IMR-90 (cell line): Measurements from ENCODE around the gene ZNF236. TPM values are rescaled to one million over a fixed set of nuclear protein-coding genes. Genes with fewer than 3 reads are reported as not detected.

ENCODE experiments used
- ATAC-seq: fragments of 200-7000 bp; cut with Tn5 transposase; 2 replicates; pipeline ENCODE4 v1.9.1; 2020; ENCODE audit warnings: low read depth, mild to moderate bottlenecking, moderate library complexity
- BruUV-seq: library from RNA; stranded (reverse); fragments of 400-500 nt; replicated peaks from 2 replicates; lab custom pipeline; 2021; lab: Mats Ljungman, UMichigan
- CTCF ChIA-PET: fragments of 300-600 bp; formaldehyde crosslinking; extraction: SDS; loops from one replicate; lab custom pipeline; 2021; ENCODE audit warnings: antibody characterized with exemption; lab: Yijun Ruan, JAX
- POLR2A ChIA-PET: fragments of 300-600 bp; sonication (Branson Sonifier 250); formaldehyde crosslinking; loops from one replicate; lab custom pipeline; 2022; ENCODE audit warnings: antibody characterized with exemption; ENCODE audit not compliant: unreplicated experiment; lab: Charles Lee
- DNase-seq: peaks from one replicate; pipeline ENCODE4 v3.0.0; 2013
- H2AFZ ChIP-seq: replicated peaks from 2 replicates; pipeline ENCODE3; 2013; ENCODE audit warnings: low read length, mild to moderate bottlenecking; ENCODE audit not compliant: poor library complexity
- H2AK5ac ChIP-seq: 2 replicates; pipeline ENCODE4 v1.6.1; 2013; ENCODE audit warnings: low read depth, low read length, inconsistent platforms
- H2AK9ac ChIP-seq: replicated peaks from 2 replicates; pipeline ENCODE3; 2013; ENCODE audit warnings: mild to moderate bottlenecking, low read depth, low read length, moderate library complexity; ENCODE audit not compliant: poor library complexity
- H2BK120ac ChIP-seq: 2 replicates; pipeline ENCODE4 v1.6.1; 2013; ENCODE audit warnings: low read depth, low read length, inconsistent platforms
- H2BK15ac ChIP-seq: 3 replicates; pipeline ENCODE4 v1.6.1; 2013; ENCODE audit warnings: low read depth, low read length, inconsistent platforms
- H2BK20ac ChIP-seq: 2 replicates; pipeline ENCODE4 v1.6.1; 2013; ENCODE audit warnings: low read depth, mild to moderate bottlenecking, inconsistent platforms, low read length, moderate library complexity
- H2BK5ac ChIP-seq: 2 replicates; pipeline ENCODE4 v1.6.1; 2013; ENCODE audit warnings: mild to moderate bottlenecking, low read depth, low read length, inconsistent platforms; ENCODE audit not compliant: poor library complexity, severe bottlenecking
- H3K14ac ChIP-seq: replicated peaks from 2 replicates; pipeline ENCODE4 v1.6.1; 2013; ENCODE audit warnings: low read depth, low read length, inconsistent platforms
- H3K18ac ChIP-seq: 2 replicates; pipeline ENCODE4 v1.6.1; 2013; ENCODE audit warnings: low read depth, low read length, control low read depth
- H3K23ac ChIP-seq: 2 replicates; pipeline ENCODE4 v1.6.1; 2013; ENCODE audit warnings: low read depth, low read length, inconsistent platforms
- H3K27ac ChIP-seq: 2 replicates; pipeline ENCODE4 v1.5.1; 2013; ENCODE audit warnings: mild to moderate bottlenecking, control low read depth, low read length; ENCODE audit not compliant: insufficient read depth
- H3K27me3 ChIP-seq: 2 replicates; pipeline ENCODE4 v1.6.1; 2013; ENCODE audit warnings: low read length; ENCODE audit not compliant: control insufficient read depth, insufficient read depth
- H3K36me3 ChIP-seq: 2 replicates; pipeline ENCODE4 v1.6.1; 2013; ENCODE audit warnings: low read length, mixed read lengths; ENCODE audit not compliant: control insufficient read depth, insufficient read depth
- H3K4ac ChIP-seq: 2 replicates; pipeline ENCODE4 v1.6.1; 2013; ENCODE audit warnings: low read depth, low read length, inconsistent platforms
- H3K4me1 ChIP-seq: 2 replicates; pipeline ENCODE4 v1.6.1; 2013; ENCODE audit warnings: low read length, mixed read lengths; ENCODE audit not compliant: control insufficient read depth, insufficient read depth
- H3K4me2 ChIP-seq: 2 replicates; pipeline ENCODE4 v1.6.1; 2013; ENCODE audit warnings: low read depth, mild to moderate bottlenecking, control low read depth, low read length, moderate library complexity
- H3K4me3 ChIP-seq: 2 replicates; pipeline ENCODE4 v1.5.1; 2013; ENCODE audit warnings: low read depth, mild to moderate bottlenecking, control low read depth, low read length, moderate library complexity; ENCODE audit not compliant: insufficient read depth
- H3K56ac ChIP-seq: 2 replicates; pipeline ENCODE4 v1.6.1; 2013; ENCODE audit warnings: low read length, inconsistent platforms; ENCODE audit not compliant: insufficient read depth; ENCODE audit errors: extremely low read depth
- H3K79me1 ChIP-seq, 2 experiments: 2 replicates each; pipeline ENCODE4 v1.6.1; 2013; ENCODE audit warnings: low read length in 2 of 2, inconsistent platforms in 1 of 2, low read depth in 1 of 2
- H3K9ac ChIP-seq: 2 replicates; pipeline ENCODE4 v1.6.1; 2013; ENCODE audit warnings: low read depth, low read length, control low read depth
- H3K9me1 ChIP-seq: 2 replicates; pipeline ENCODE4 v1.6.1; 2013; ENCODE audit warnings: low read length, inconsistent platforms; ENCODE audit not compliant: insufficient read depth
- H3K9me3 ChIP-seq: 2 replicates; pipeline ENCODE4 v1.6.1; 2013; ENCODE audit warnings: low read length; ENCODE audit not compliant: control insufficient read depth, insufficient read depth
- H4K20me1 ChIP-seq: 2 replicates; pipeline ENCODE4 v1.6.1; 2013; ENCODE audit warnings: low read length, inconsistent platforms; ENCODE audit not compliant: insufficient read depth
- H4K5ac ChIP-seq: 2 replicates; pipeline ENCODE4 v1.6.1; 2013; ENCODE audit warnings: mild to moderate bottlenecking, low read depth, low read length, control low read depth
- H4K8ac ChIP-seq, 2 experiments: 2 replicates each; pipeline ENCODE4 v1.6.1; 2013; ENCODE audit warnings: low read depth in 2 of 2, low read length in 2 of 2, control low read depth in 1 of 2, inconsistent platforms in 1 of 2
- H4K91ac ChIP-seq: 2 replicates; pipeline ENCODE4 v1.6.1; 2013; ENCODE audit warnings: low read depth, low read length, inconsistent platforms; ENCODE audit not compliant: insufficient read depth
- BHLHE40 ChIP-seq: fragments of 150-350 bp; IDR thresholded peaks from 2 replicates; pipeline ENCODE4 v1.6.1; 2016; ENCODE audit warnings: mild to moderate bottlenecking, low read depth, low read length
- CEBPB ChIP-seq: IDR thresholded peaks from 2 replicates; pipeline ENCODE4 v1.6.1; 2012; ENCODE audit warnings: low read depth, low read length, improper control_type of control experiment
- ELK1 ChIP-seq: fragments of 150-350 bp; IDR thresholded peaks from 2 replicates; pipeline ENCODE4 v1.6.1; 2016; ENCODE audit warnings: low read depth, mild to moderate bottlenecking, low read length, moderate library complexity, borderline replicate concordance
- FOS ChIP-seq: fragments of 150-350 bp; IDR thresholded peaks from 2 replicates; pipeline ENCODE4 v1.6.1; 2016; ENCODE audit warnings: low read depth, low read length
- MAFK ChIP-seq: IDR thresholded peaks from 2 replicates; pipeline ENCODE4 v1.6.1; 2012; ENCODE audit warnings: low read depth, low read length, improper control_type of control experiment
- MXI1 ChIP-seq: IDR thresholded peaks from 2 replicates; pipeline ENCODE4 v1.6.1; 2012; ENCODE audit warnings: low read depth, mild to moderate bottlenecking, low read length, moderate library complexity, borderline replicate concordance
- NFE2L2 ChIP-seq: fragments of 150-350 bp; IDR thresholded peaks from 2 replicates; pipeline ENCODE4 v1.6.1; 2016; ENCODE audit warnings: low read depth, mild to moderate bottlenecking, low read length
- RAD21 ChIP-seq: IDR thresholded peaks from 2 replicates; pipeline ENCODE4 v1.6.1; 2012; ENCODE audit warnings: low read length, improper control_type of control experiment
- RCOR1 ChIP-seq: IDR thresholded peaks from 2 replicates; pipeline ENCODE4 v1.6.1; 2012; ENCODE audit warnings: mild to moderate bottlenecking, low read length, improper control_type of control experiment; ENCODE audit not compliant: insufficient replicate concordance
- RFX5 ChIP-seq: IDR thresholded peaks from 2 replicates; pipeline ENCODE4 v1.8.0; 2012; ENCODE audit warnings: low read depth, mild to moderate bottlenecking, low read length, moderate library complexity
- SMC3 ChIP-seq: fragments of 150-350 bp; IDR thresholded peaks from 2 replicates; pipeline ENCODE4 v1.6.1; 2016; ENCODE audit warnings: low read depth, mild to moderate bottlenecking, antibody characterized with exemption, low read length, moderate library complexity
- USF2 ChIP-seq: fragments of 150-350 bp; IDR thresholded peaks from 2 replicates; pipeline ENCODE4 v1.6.1; 2017; ENCODE audit warnings: mild to moderate bottlenecking, antibody characterized with exemption, low read length, low read depth
- WGBS, 2 experiments: methylation state at CpG; one replicate each; pipeline versions ENCODE4 v1.1.5 to v1.1.7; 2013; ENCODE audit warnings: missing lambda C conversion rate in 2 of 2; ENCODE audit not compliant: insufficient read length in 1 of 2; ENCODE audit errors: extremely low coverage in 2 of 2; 5-methylcytosine and 5-hydroxymethylcytosine counted together
- dilution Hi-C: fragments of 300-500 bp; cut with HindIII; formaldehyde crosslinking; loops from one replicate; pipeline ENCODE4 v1.14.3; 2018; ENCODE audit warnings: low sequenced_read_pairs; ENCODE audit not compliant: unreplicated experiment
- in situ Hi-C: fragments of 300-500 bp; cut with MboI; formaldehyde crosslinking; loops from 3 replicates; pipeline ENCODE4 v1.14.3; 2019; ENCODE audit warnings: low sequenced_read_pairs, inconsistent platforms, mixed read lengths
- intact Hi-C: fragments of 100-400 bp; cut with micrococcal nuclease; formaldehyde crosslinking; loops from 2 replicates; pipeline ENCODE4 v1.10.0; 2022
- polyA plus RNA-seq, 3 experiments: library from polyadenylated mRNA; depleted of rRNA; stranded (reverse); fragments of >200 nt; gene quantifications; 2 replicates each; pipeline ENCODE4 v1.2.3, GENCODE V29; 2012; ENCODE audit warnings: low replicate concordance in 1 of 3
- total RNA-seq: library from RNA; depleted of rRNA; stranded (reverse); fragments of >200 nt; gene quantifications from 2 replicates; pipeline ENCODE4 v1.2.3, GENCODE V29; 2012

ZNF236 gene
- total and polyA plus RNA-seq, 2 of the 4 experiments (the other 2 are of a cell fraction) = 3.6 to 9.7 TPM

GRCh38 chr18:76846217-76846616 lies 23.9 kb downstream of the ZNF236 start:
- TF ChIP-seq USF2 = no peak
- TF ChIP-seq NFE2L2 = no peak
- TF ChIP-seq RCOR1 = no peak
- TF ChIP-seq RAD21 = no peak
- TF ChIP-seq ELK1 = no peak
- no peak for TF ChIP-seq MAFK
- TF ChIP-seq BHLHE40 = no peak
- TF ChIP-seq CEBPB = no peak
- TF ChIP-seq SMC3 = no peak
- TF ChIP-seq FOS = no peak
- TF ChIP-seq RFX5 = no peak
- TF ChIP-seq MXI1 = no peak
- no peak overlapping the region for H2BK120ac ChIP-seq
- H2BK5ac ChIP-seq = no peak overlapping the region
- H3K9me3 ChIP-seq = no peaks in the 10 kb centered on the region
- H3K4me3 ChIP-seq = no peak overlapping the region
- intact Hi-C loops = no loop called here
- no peak overlapping the region for H3K27ac ChIP-seq
- 82% methylated on average over 2 of the region's 5 CpGs; no CpG with 5 or more reads in 1 of the 2 experiments for WGBS, 2 experiments
- H3K56ac ChIP-seq = no peak overlapping the region
- no peak overlapping the region for H3K9ac ChIP-seq
- no peak overlapping the region; the same call in 2 of the 3 replicates for H2BK15ac ChIP-seq
- H4K5ac ChIP-seq = no peak overlapping the region
- DNase-seq = no peak
- dilution Hi-C loops = no loop called here
- ChIA-PET CTCF (no interaction called here), POLR2A (no interaction called here)
- no peak overlapping the region for H2AK9ac ChIP-seq
- ATAC-seq = no peak
- no peak overlapping the region for H4K91ac ChIP-seq
- in situ Hi-C loops = no loop called here
- H2BK20ac ChIP-seq = no peak overlapping the region
- H2AFZ ChIP-seq = no peak overlapping the region
- H3K36me3 ChIP-seq = no peaks in the 10 kb centered on the region
- H4K20me1 ChIP-seq = peaks cover 15% of the 10 kb centered on the region
- H3K4ac ChIP-seq = no peak overlapping the region
- H3K18ac ChIP-seq = no peak overlapping the region
- peaks cover 21 to 57% of the 10 kb centered on the region in 2 experiments for H3K79me1 ChIP-seq
- H3K9me1 ChIP-seq = peaks cover 6% of the 10 kb centered on the region; the same call in 1 of the 2 replicates
- H3K14ac ChIP-seq = no peak overlapping the region
- no peak overlapping the region for H2AK5ac ChIP-seq
- H3K27me3 ChIP-seq = no peaks in the 10 kb centered on the region
- peaks cover 8% of the 10 kb centered on the region for H3K4me1 ChIP-seq
- H4K8ac ChIP-seq = no peak overlapping the region
- no peak overlapping the region for H3K4me2 ChIP-seq
- BruUV-seq = no TSS peak
- H3K23ac ChIP-seq = no peak overlapping the region
